AML-193 (cell line): ENCODE results near the gene AGK.

Source experiments
- DNase-seq, 2 experiments: peaks; one replicate each; lab custom pipeline; 2025; lab: John Stamatoyannopoulos, UW

AGK gene

DNA sequence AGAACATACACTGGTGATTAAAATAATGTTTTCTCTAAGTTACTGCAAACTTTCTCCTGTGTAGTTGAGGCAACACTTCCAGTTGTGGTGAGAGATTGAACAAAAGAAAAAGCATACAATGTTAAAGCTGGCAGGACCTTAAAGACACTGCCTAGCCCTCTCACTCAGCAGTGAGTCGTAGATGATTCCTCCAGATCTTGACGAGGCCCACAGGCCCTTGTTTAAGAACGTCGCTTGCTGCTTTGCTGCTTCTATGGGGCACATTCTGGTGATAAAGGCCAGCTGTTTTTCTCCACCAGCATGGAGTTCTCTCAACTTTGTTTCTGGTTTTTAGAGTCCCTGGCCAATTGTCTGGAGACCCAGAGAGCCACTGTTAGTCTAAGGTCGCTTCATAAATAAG lies 153.5 kb downstream of the AGK start:
- DNase-seq: no peak
